K562 (cell line): Measurements from ENCODE around the gene KIF26B. TPM values are rescaled to one million over a fixed set of nuclear protein-coding genes. Genes with fewer than 3 reads are reported as not detected.

Experiments
- ATAC-seq: fragments of 200-7000 bp; cut with Tn5 transposase; 3 replicates; pipeline ENCODE4 v1.9.1; 2020; ENCODE audit warnings: moderate library complexity
- BruUV-seq: library from RNA; stranded (reverse); fragments of 400-500 nt; replicated peaks from 2 replicates; lab custom pipeline; 2021; lab: Mats Ljungman, UMichigan
- CTCF ChIA-PET: fragments of 300-600 bp; formaldehyde crosslinking; extraction: SDS; loops from one replicate; lab custom pipeline; 2021; ENCODE audit warnings: low intra/inter-chr PET ratio; lab: Yijun Ruan, JAX
- POLR2A ChIA-PET: fragments of 300-600, 350-650 bp; sonication (Branson Sonifier 250); formaldehyde crosslinking; extraction: SDS; loops from one replicate; lab custom pipeline; 2021; ENCODE audit warnings: antibody characterized with exemption, inconsistent platforms; lab: Yijun Ruan, JAX
- DNase-seq, 4 experiments: peaks; one replicate each; pipeline versions ENCODE4 v3.0.0 to v3.0.0-alpha.2; 2011 to 2018; ENCODE audit warnings: low spot score in 3 of 4, mixed read lengths in 3 of 4; ENCODE audit errors: extremely low read depth in 1 of 4
- FAIRE-seq: peaks from 2 replicates; lab custom pipeline; 2011; peaks lifted over from hg19 to GRCh38; lab: Jason Lieb, UNC
- H2AFZ ChIP-seq: 2 replicates; pipeline ENCODE4 v1.6.0; 2011; ENCODE audit warnings: low read depth, low read length, control low read depth, inconsistent platforms
- H3K27ac ChIP-seq: fragments of 200-600 bp; 3 replicates; pipeline ENCODE4 v1.8.0; 2011; ENCODE audit warnings: low read depth, mild to moderate bottlenecking, control low read depth, inconsistent platforms, low read length, moderate library complexity, mixed read lengths; ENCODE audit errors: extremely low read depth
- H3K27me3 ChIP-seq, 2 experiments: fragments of 300-600 bp in 1 of 2; 2 replicates in 1 of 2; 3 replicates in 1 of 2; pipeline versions ENCODE4 v1.6.0 to v1.8.0; 2011; ENCODE audit warnings: inconsistent platforms in 2 of 2, low read length in 2 of 2, mild to moderate bottlenecking in 1 of 2, mixed read lengths in 1 of 2, moderate library complexity in 1 of 2; ENCODE audit not compliant: control insufficient read depth in 2 of 2, insufficient read depth in 2 of 2
- H3K36me3 ChIP-seq: fragments of 300-600 bp; 3 replicates; pipeline ENCODE4 v1.8.0; 2011; ENCODE audit warnings: mild to moderate bottlenecking, low read length, inconsistent platforms; ENCODE audit not compliant: control insufficient read depth, insufficient read depth
- H3K4me1 ChIP-seq, 2 experiments: fragments of 200-600 bp in 1 of 2; replicated peaks in 1 of 2; 2 replicates in 1 of 2; 3 replicates in 1 of 2; pipeline versions ENCODE4 v1.5.1 to v1.8.0; 2011; ENCODE audit warnings: inconsistent platforms in 2 of 2, low read length in 2 of 2, mild to moderate bottlenecking in 1 of 2, mixed read lengths in 1 of 2, moderate library complexity in 1 of 2; ENCODE audit not compliant: control insufficient read depth in 2 of 2, insufficient read depth in 2 of 2
- H3K4me2 ChIP-seq: 2 replicates; pipeline ENCODE4 v1.6.1; 2011; ENCODE audit warnings: low read length, control low read depth, inconsistent platforms, mixed read lengths; ENCODE audit not compliant: insufficient read depth
- H3K4me3 ChIP-seq: fragments of 200-600 bp; sonication (generic), shearing (Covaris generic); 2 replicates; pipeline ENCODE4 v1.5.1; 2016; ENCODE audit warnings: control low read depth, inconsistent platforms
- H3K79me2 ChIP-seq: fragments of 200-600 bp; 3 replicates; pipeline ENCODE4 v1.8.0; 2011; ENCODE audit warnings: low read length, inconsistent platforms; ENCODE audit not compliant: control insufficient read depth, insufficient read depth
- H3K9ac ChIP-seq, 2 experiments: 2 replicates each; pipeline versions ENCODE4 v1.6.0 to v1.6.1; 2011; ENCODE audit warnings: low read depth in 2 of 2, low read length in 2 of 2, control low read depth in 1 of 2, inconsistent platforms in 1 of 2, mild to moderate bottlenecking in 1 of 2, mixed read lengths in 1 of 2; ENCODE audit not compliant: insufficient read depth in 1 of 2
- H3K9me1 ChIP-seq: one replicate; pipeline ENCODE4 v1.6.0; 2011; ENCODE audit warnings: inconsistent platforms, mild to moderate bottlenecking, low read length, moderate library complexity; ENCODE audit not compliant: control insufficient read depth, insufficient read depth
- H3K9me3 ChIP-seq: replicated peaks from 2 replicates; pipeline ENCODE4 v1.5.1; 2011; ENCODE audit warnings: low read depth, low read length, inconsistent platforms; ENCODE audit not compliant: control insufficient read depth, insufficient read depth
- H4K20me1 ChIP-seq: replicated peaks from 2 replicates; pipeline ENCODE4 v1.6.1; 2011; ENCODE audit warnings: low read length, inconsistent platforms, mixed read lengths; ENCODE audit not compliant: control insufficient read depth, insufficient read depth
- CCAR2 ChIP-seq: fragments of 200-400 bp; formaldehyde crosslinking; IDR thresholded peaks from 2 replicates; pipeline ENCODE4 v1.6.1; 2017; ENCODE audit warnings: mild to moderate bottlenecking, low read depth, low read length
- IRF9 ChIP-seq: fragments of 450-650 bp; IDR thresholded peaks from 2 replicates; pipeline ENCODE4 v1.6.1; 2016; ENCODE audit warnings: missing biosample characterization, missing genetic modification characterization
- MEF2A ChIP-seq: IDR thresholded peaks from 2 replicates; pipeline ENCODE4 v1.6.1; 2011; ENCODE audit warnings: low read depth, mild to moderate bottlenecking, low read length, moderate library complexity; ENCODE audit not compliant: control insufficient read depth
- THAP7 ChIP-seq: fragments of 250-450 bp; sonication (Bioruptor Pico); IDR thresholded peaks from 2 replicates; pipeline ENCODE4 v1.5.0; 2021
- TSHZ1 ChIP-seq: fragments of 250-450 bp; sonication (Bioruptor Pico); IDR thresholded peaks from 2 replicates; pipeline ENCODE4 v1.4.0; 2020; ENCODE audit warnings: mild to moderate bottlenecking, moderate library complexity
- WGBS: fragments of 100-300 bp; shearing (Covaris generic); methylation state at CpG from one replicate; pipeline ENCODE4 v1.1.6; 2016; ENCODE audit warnings: low coverage, mixed read lengths; ENCODE audit not compliant: insufficient coverage; ENCODE audit errors: missing lambda C conversion rate; 5-methylcytosine and 5-hydroxymethylcytosine counted together
- in situ Hi-C: fragments of 300-500 bp; cut with MboI; formaldehyde crosslinking; loops from 4 replicates; pipeline ENCODE4 v1.15.0; 2018; ENCODE audit warnings: inconsistent platforms, mixed read lengths
- intact Hi-C: fragments of 100-400 bp; cut with micrococcal nuclease; formaldehyde crosslinking; loops from 2 replicates; pipeline ENCODE4 v1.14.2; 2022
- polyA plus RNA-seq, 8 experiments: library from polyadenylated mRNA; depleted of rRNA in 4 of 8; stranded (reverse) in 5 of 8; unstranded in 3 of 8; fragments of >200 nt; fragmentation: Nextera tagmentation in 2 of 8; fragmentation: Illumina TruSeq in 1 of 8; extraction: Ambion mirVana in 2 of 8; extraction: Trizol in 1 of 8; gene quantifications; 2 replicates each; pipeline versions ENCODE4 v1.2.1 to v1.2.3, GENCODE V29; 2011 to 2014; ENCODE audit warnings: inconsistent platforms in 1 of 8, missing spikeins in 1 of 8
- total RNA-seq, 7 experiments: library from RNA; depleted of rRNA in 6 of 7; stranded (reverse); fragments of >200 nt in 6 of 7; fragmentation: Illumina TruSeq in 2 of 7; extraction: Trizol in 2 of 7; gene quantifications; 2 replicates each; pipeline versions ENCODE4 v1.2.1 to v1.2.3, GENCODE V29; 2011 to 2021; ENCODE audit warnings: low replicate concordance in 1 of 7

The KIF26B gene
- total and polyA plus RNA-seq, 9 of the 15 experiments (the other 6 are each of a cell fraction or from before 2014, with no cell fraction given) = 0.02 to 0.08 (median 0.03) TPM; not detected in 6

GRCh38 chr1:245361065-245361464 lies 206.3 kb downstream of the KIF26B start:
- H3K4me3 ChIP-seq = no peak overlapping the region
- no peaks in the 10 kb centered on the region for H3K4me1 ChIP-seq
- in situ Hi-C loops (no loop called here), intact Hi-C loops (no loop called here)
- no peak overlapping the region for H3K9ac ChIP-seq
- H4K20me1 ChIP-seq = no peaks in the 10 kb centered on the region
- no peaks in the 10 kb centered on the region for H3K9me1 ChIP-seq
- BruUV-seq = no TSS peak
- 5% methylated on average over 11 of the region's 11 CpGs for WGBS
- H2AFZ ChIP-seq = no peak overlapping the region
- DNase-seq = no peak
- TF ChIP-seq IRF9 (tag) (no peak), CCAR2 (no peak), MEF2A (no peak), THAP7 (CRISPR knock-in tag) (no peak), TSHZ1 (CRISPR knock-in tag) (no peak)
- no peaks in the 10 kb centered on the region for H3K36me3 ChIP-seq
- H3K79me2 ChIP-seq = no peaks in the 10 kb centered on the region
- CTCF ChIA-PET = no interaction called here
- no peak overlapping the region for H3K4me2 ChIP-seq
- ATAC-seq = no peak
- H3K9me3 ChIP-seq = no peaks in the 10 kb centered on the region
- peaks cover 63 to 84% of the 10 kb centered on the region in 2 experiments for H3K27me3 ChIP-seq
- H3K27ac ChIP-seq = no peak overlapping the region
- no peak for FAIRE-seq
- POLR2A ChIA-PET = no interaction called here
